Heart left ventricle (tissue), 13 donors: ENCODE data around the gene MIA2.
"Not testable (repeated sequence)": the region's sequence is repeated elsewhere in the genome, so short reads cannot be mapped to it uniquely, and the experiment has no call there.

ENCODE experiments used
- POLR2A ChIP-seq, 2 donors: fragments of 450-650 bp; IDR thresholded peaks; one replicate each; pipeline ENCODE4 v1.6.1; 2017; ENCODE audit warnings: antibody characterized with exemption in 2 of 2, mild to moderate bottlenecking in 2 of 2, moderate library complexity in 2 of 2
- TF ChIP-seq, protein P1 (sequence below), 12 donors: fragments of 200-600 bp; sonication (generic) in 4 of 12; IDR thresholded peaks; one replicate each; pipeline versions ENCODE4 v1.5.0 to v1.8.0; 2018 to 2022; ENCODE audit warnings: antibody characterized with exemption in 12 of 12, mild to moderate bottlenecking in 5 of 12
- donor health status: ischemic (EF 13 %, LVEDD 7.1; RV severe dilation, severe dysfunction).
- donor health status: DM: no; HTN: yes; CAD: no.
- donor health status: DM: no; HTN: no; CAD: no.
- donor health status: ischemic (EF 25% LVEDD 6.9; RV normal size, moderate dysfunction).
- donor health status: ischemic (EF 25% LVEDD 5.7; RV mildly dilated, moderate dysfunction).
- donor health status: ischemic (EF 35%, LVEDD 5.7; RV mildly dilated, moderate dysfunction).
- donor health status: nonischemic (EF 11% LVEDD 7.7; RV severe dilation, severe dysfunction).
- donor health status: DM: yes; HTN: yes; CAD: no.
- donor health status: PGD.
- donor health status: ischemic (EF 29% LVEDD 5.4; RV normal size, mild dysfunction).
- donor health status: nonischemic (EF 23%, LVEDD 6.1; RV moderate dilation, normal function).

DNA sequence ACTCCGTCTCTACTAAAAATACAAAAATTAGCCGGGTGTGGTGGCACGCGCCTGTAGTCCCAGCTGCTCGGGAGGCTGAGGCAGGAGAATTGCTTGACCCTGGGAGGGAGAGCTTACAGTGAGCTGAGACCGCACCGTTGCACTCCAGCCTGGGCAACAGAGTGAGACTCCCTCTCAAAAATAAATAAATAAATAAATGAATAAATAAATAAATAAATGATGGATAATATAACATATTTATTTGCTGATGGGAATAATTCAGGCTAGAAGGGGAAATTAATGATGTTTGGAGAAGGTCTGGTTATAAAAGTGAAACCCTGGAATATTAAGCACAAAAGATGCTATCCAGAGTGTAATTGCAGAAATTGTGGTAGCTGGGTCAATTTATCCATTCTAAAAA is 107.4 kb downstream of the MIA2 start:
- TF ChIP-seq, protein P1, sequence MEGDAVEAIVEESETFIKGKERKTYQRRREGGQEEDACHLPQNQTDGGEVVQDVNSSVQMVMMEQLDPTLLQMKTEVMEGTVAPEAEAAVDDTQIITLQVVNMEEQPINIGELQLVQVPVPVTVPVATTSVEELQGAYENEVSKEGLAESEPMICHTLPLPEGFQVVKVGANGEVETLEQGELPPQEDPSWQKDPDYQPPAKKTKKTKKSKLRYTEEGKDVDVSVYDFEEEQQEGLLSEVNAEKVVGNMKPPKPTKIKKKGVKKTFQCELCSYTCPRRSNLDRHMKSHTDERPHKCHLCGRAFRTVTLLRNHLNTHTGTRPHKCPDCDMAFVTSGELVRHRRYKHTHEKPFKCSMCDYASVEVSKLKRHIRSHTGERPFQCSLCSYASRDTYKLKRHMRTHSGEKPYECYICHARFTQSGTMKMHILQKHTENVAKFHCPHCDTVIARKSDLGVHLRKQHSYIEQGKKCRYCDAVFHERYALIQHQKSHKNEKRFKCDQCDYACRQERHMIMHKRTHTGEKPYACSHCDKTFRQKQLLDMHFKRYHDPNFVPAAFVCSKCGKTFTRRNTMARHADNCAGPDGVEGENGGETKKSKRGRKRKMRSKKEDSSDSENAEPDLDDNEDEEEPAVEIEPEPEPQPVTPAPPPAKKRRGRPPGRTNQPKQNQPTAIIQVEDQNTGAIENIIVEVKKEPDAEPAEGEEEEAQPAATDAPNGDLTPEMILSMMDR (IDR thresholded peaks at IDR 0.05): not testable (repeated sequence)
- not testable (repeated sequence) for TF ChIP-seq POLR2A (IDR thresholded peaks at IDR 0.05)
